Kidney (tissue), 14 donors: ENCODE measurements around the gene SLC2A5. TPM values are rescaled to one million over a fixed set of nuclear protein-coding genes. Genes with fewer than 3 reads are reported as not detected.

ENCODE experiments used
- DNase-seq, 5 donors: peaks; one replicate each; pipeline ENCODE4 v3.0.0-alpha.2; 2013 to 2020
- FAIRE-seq: peaks from 2 replicates; lab custom pipeline; 2012; peaks lifted over from hg19 to GRCh38; lab: Jason Lieb, UNC
- H3K27ac ChIP-seq, 2 donors: one replicate each; pipeline ENCODE4 v1.7.0; 2013; ENCODE audit warnings: low read depth in 2 of 2, low read length in 2 of 2, inconsistent platforms in 1 of 2
- H3K27me3 ChIP-seq: one replicate; pipeline ENCODE4 v1.7.1; 2013; ENCODE audit warnings: low read length, inconsistent platforms; ENCODE audit not compliant: control insufficient read depth, insufficient read depth
- H3K36me3 ChIP-seq, 3 donors: one replicate each; pipeline versions ENCODE4 v1.7.0 to v1.7.1; 2013; ENCODE audit warnings: low read length in 3 of 3, control low read depth in 1 of 3, inconsistent platforms in 1 of 3; ENCODE audit not compliant: insufficient read depth in 3 of 3, control insufficient read depth in 2 of 3
- H3K4me1 ChIP-seq, 3 donors: one replicate each; pipeline versions ENCODE4 v1.7.0 to v1.7.1; 2013; ENCODE audit warnings: low read length in 3 of 3, inconsistent platforms in 1 of 3, low read depth in 1 of 3; ENCODE audit not compliant: control insufficient read depth in 2 of 3, insufficient read depth in 2 of 3
- H3K4me3 ChIP-seq, 3 donors: one replicate each; pipeline versions ENCODE4 v1.7.0 to v1.8.1; 2013; ENCODE audit warnings: low read length in 3 of 3, control low read depth in 1 of 3, inconsistent platforms in 1 of 3
- H3K9ac ChIP-seq, 3 donors: one replicate each; pipeline versions ENCODE4 v1.7.0 to v1.7.1; 2013; ENCODE audit warnings: low read length in 3 of 3, control low read depth in 1 of 3, inconsistent platforms in 1 of 3
- H3K9me3 ChIP-seq, 3 donors: one replicate each; pipeline versions ENCODE4 v1.7.0 to v1.7.1; 2013; ENCODE audit warnings: low read length in 3 of 3, control low read depth in 1 of 3, inconsistent platforms in 1 of 3; ENCODE audit not compliant: control insufficient read depth in 2 of 3, insufficient read depth in 1 of 3
- CTCF ChIP-seq: IDR thresholded peaks from 3 replicates; pipeline ENCODE4 v1.5.1; 2012; ENCODE audit warnings: mild to moderate bottlenecking, moderate library complexity, borderline replicate concordance; ENCODE audit not compliant: insufficient read depth; ENCODE audit errors: extremely low read depth
- intact Hi-C: fragments of 100-400 bp; cut with DNase I; formaldehyde crosslinking; loops from one replicate; pipeline ENCODE4 v1.11.1; 2022
- polyA plus RNA-seq: library from polyadenylated mRNA; stranded (reverse); fragments of 350-450 nt; fragmentation: Illumina TruSeq; extraction: RNeasy Lipid Tissue Mini Kit (QIAGEN cat#74804); gene quantifications from one replicate; pipeline ENCODE4 v1.2.3, GENCODE V29; 2014; ENCODE audit warnings: low read depth, low replicate concordance; ENCODE audit not compliant: insufficient read depth
- total RNA-seq: library from RNA; stranded (reverse); fragmentation: NEBNext Ultra II Directional; extraction: Animal tissue kit (Norgen Biotek cat#: 25700); gene quantifications from one replicate; pipeline ENCODE4 v1.2.1, GENCODE V29; 2021
- donor health status: control.
- donor health status: control.
- donor health status: control.
- donor health status: control.
- donor health status: control.
- donor health status: DM: yes; HTN: yes; CAD: no.
- donor health status: Normal renal cell carcinoma (clear cell type).

The SLC2A5 gene
- total and polyA plus RNA-seq, 2 donors from 2014 or later: 6.4 to 9.0 TPM

GRCh38 chr1:9016455-9016854 lies 53.0 kb downstream of the SLC2A5 start:
- Histone ChIP-seq H3K9ac (no peak overlapping the region), H3K27ac (no peak overlapping the region), H3K27me3 (no peaks in the 10 kb centered on the region), H3K4me3 (no peak overlapping the region), H3K9me3 (no peaks in the 10 kb centered on the region), H3K36me3 (no peaks in the 10 kb centered on the region), H3K4me1 (no peaks in the 10 kb centered on the region)
- DNase-seq (no peak), FAIRE-seq (no peak)
- TF ChIP-seq CTCF: no peak
- intact Hi-C loops: no loop called here

DNA sequence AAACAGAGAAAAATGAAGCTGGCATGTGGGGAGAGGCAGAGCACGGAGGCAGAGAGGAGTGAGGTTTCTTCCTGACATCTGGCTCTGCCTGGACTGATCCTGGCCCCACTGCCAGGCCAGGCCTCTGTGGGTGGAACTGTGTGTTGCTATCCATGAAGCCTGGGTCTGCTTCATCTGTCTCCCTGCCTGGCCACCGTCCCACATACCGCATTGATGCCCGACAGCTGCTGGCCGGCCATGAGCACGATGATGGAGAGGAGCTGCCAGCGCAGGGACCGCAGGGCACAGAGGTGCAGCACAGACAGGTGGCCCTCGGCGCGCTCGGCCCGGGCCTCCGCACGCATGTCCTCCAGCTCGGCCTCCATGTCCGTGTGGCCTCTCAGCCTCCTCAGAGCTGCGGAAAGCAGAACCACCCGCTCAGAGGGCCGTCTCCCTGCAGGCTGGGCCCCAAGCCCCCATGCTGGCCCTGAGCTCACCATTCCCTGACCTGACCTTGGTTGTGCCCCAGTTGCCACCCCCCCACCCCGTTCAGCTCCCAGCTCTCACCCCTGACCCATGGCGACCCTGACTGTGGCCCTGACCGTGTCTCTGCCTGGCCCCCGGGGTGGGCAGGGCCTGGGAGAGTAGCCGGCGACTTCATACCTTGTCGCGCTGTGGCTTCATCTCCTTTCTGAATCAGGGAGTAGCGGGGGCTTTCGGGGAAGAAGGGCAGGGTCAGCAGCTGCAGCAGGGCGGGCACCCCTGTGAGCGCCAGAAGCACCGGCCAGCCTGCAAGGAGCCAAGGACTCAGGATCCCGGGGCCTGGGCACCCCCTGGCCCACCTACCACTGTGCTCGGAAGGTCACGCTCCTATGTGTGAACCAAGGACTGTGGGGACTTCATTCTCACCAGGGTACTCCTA lies 54.7 kb downstream of the SLC2A5 start:
- FAIRE-seq (no peak), DNase-seq (no peak)
- Histone ChIP-seq H3K27me3 (no peaks in the 10 kb centered on the region), H3K9me3 (no peaks in the 10 kb centered on the region), H3K36me3 (no peaks in the 10 kb centered on the region), H3K27ac (no peak overlapping the region), H3K9ac (no peak overlapping the region), H3K4me1 (no peaks in the 10 kb centered on the region), H3K4me3 (no peak overlapping the region)
- intact Hi-C loops: no loop called here
- no peak for TF ChIP-seq CTCF

DNA sequence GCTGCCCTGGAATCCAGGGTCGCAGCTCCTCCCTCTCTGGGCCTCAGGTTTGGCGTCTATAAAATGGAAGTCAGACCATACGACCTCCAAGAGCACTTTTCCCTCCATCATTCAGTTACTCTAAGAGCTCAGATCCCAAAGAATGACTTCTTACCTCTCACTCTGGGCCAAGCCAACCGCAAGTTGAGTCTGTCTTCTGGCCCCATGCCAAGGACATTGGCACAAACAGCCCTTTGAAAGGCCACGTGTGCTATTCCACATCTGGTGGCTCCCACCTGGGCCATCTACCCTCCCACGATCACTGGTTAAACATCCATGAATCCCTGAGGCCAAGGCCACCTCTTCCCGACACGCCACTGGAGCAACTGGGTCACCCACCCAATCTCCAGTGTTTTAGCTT lies 55.6 kb downstream of the SLC2A5 start:
- intact Hi-C loops: no loop called here
- TF ChIP-seq CTCF: no peak
- H3K4me1 ChIP-seq: no peaks in the 10 kb centered on the region
- FAIRE-seq (no peak), DNase-seq (no peak)
- no peaks in the 10 kb centered on the region for H3K27me3 ChIP-seq
- H3K4me3 ChIP-seq: no peak overlapping the region
- H3K9ac ChIP-seq: no peak overlapping the region
- H3K36me3 ChIP-seq: no peaks in the 10 kb centered on the region
- no peak overlapping the region for H3K27ac ChIP-seq
- no peaks in the 10 kb centered on the region for H3K9me3 ChIP-seq
